Neutrophil (primary cell): ENCODE data around the gene SCMH1.

Experiments
- H3K27ac ChIP-seq: fragments of 200-600 bp; sonication (generic); 2 replicates; pipeline ENCODE4 v1.5.1; 2016; ENCODE audit warnings: mild to moderate bottlenecking, moderate library complexity
- H3K27me3 ChIP-seq: fragments of 200-600 bp; sonication (generic); 2 replicates; pipeline ENCODE4 v1.6.0; 2016; ENCODE audit warnings: mild to moderate bottlenecking
- H3K36me3 ChIP-seq: fragments of 200-600 bp; sonication (generic); 2 replicates; pipeline ENCODE4 v1.5.1; 2017
- H3K4me1 ChIP-seq, 2 experiments: fragments of 200-600 bp in 1 of 2; sonication (generic) in 1 of 2; 1 replicate in 1 of 2; 2 replicates in 1 of 2; pipeline versions ENCODE4 v1.5.1 to v1.6.1; 2013 to 2016; ENCODE audit warnings: low read depth in 1 of 2, low read length in 1 of 2, mild to moderate bottlenecking in 1 of 2, moderate library complexity in 1 of 2; ENCODE audit not compliant: control insufficient read depth in 1 of 2, insufficient read depth in 1 of 2
- H3K4me3 ChIP-seq, 2 experiments: fragments of 200-600 bp in 1 of 2; sonication (generic) in 1 of 2; 1 replicate in 1 of 2; 2 replicates in 1 of 2; pipeline ENCODE4 v1.5.1; 2013 to 2016; ENCODE audit warnings: low read depth in 1 of 2, low read length in 1 of 2, mild to moderate bottlenecking in 1 of 2, moderate library complexity in 1 of 2
- H3K9me3 ChIP-seq: fragments of 200-600 bp; sonication (generic); 2 replicates; pipeline ENCODE4 v1.5.1; 2016
- CTCF ChIP-seq: fragments of 200-600 bp; sonication (generic); IDR thresholded peaks from 2 replicates; pipeline ENCODE4 v1.5.1; 2016; ENCODE audit warnings: antibody characterized with exemption

Gene SCMH1

DNA sequence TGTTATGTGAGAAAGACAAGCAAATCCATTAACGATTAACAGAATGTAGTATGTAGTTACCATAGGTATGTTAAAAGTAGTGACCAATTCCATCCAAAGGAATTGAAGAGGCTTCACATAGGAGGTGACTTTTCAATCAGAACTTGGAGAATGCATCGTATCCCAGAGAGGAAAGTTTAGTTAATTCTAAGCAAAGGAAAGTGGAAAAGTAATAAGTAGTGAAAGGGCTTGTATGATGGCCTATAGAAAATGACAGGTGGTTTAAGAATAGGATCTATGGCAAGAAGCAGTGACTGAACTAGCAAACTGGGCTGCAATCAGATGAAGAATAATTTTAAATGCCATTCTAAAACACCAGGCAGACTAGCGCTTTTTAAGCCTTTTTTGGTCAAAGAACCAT, 16.6 kb downstream of the SCMH1 start:
- peaks cover 0 to 3% of the 10 kb centered on the region in 2 experiments for H3K4me1 ChIP-seq
- TF ChIP-seq CTCF: no peak
- no peaks in the 10 kb centered on the region for H3K27me3 ChIP-seq
- H3K9me3 ChIP-seq: no peaks in the 10 kb centered on the region
- no peak overlapping the region for H3K27ac ChIP-seq
- H3K36me3 ChIP-seq: no peaks in the 10 kb centered on the region
- H3K4me3 ChIP-seq: no peak overlapping the region

- H3K27me3 ChIP-seq: no peaks in the 10 kb centered on the region
- peaks cover 3% of the 10 kb centered on the region for H3K9me3 ChIP-seq
- no peak overlapping the region for H3K27ac ChIP-seq
- H3K36me3 ChIP-seq: no peaks in the 10 kb centered on the region
- TF ChIP-seq CTCF: no peak
- H3K4me1 ChIP-seq: peaks cover 0 to 3% of the 10 kb centered on the region in 2 experiments
- H3K4me3 ChIP-seq: no peak overlapping the region
Observed at GRCh38 chr1:41222496-41222895, 19.6 kb downstream of the SCMH1 start.

DNA sequence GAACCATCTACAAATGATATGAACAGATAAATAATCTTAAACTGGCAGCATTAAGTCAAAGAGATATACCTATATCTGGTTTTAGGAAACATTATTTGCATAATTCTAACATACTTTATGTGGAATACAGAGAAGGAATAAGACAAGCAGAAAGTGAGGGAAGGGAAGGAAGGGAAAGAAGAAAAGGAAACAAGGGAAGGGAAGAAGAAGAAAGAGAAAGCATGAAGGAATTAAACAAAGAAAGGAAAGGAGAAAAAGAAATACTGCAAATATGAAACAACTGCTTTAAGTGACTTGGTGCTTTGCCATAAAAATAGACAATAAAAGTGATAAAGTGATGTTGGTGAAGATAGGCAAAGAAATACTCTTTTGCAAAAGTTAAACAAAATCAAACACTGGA, 20.1 kb downstream of the SCMH1 start:
- peaks cover 3% of the 10 kb centered on the region for H3K9me3 ChIP-seq
- peaks cover 0 to 3% of the 10 kb centered on the region in 2 experiments for H3K4me1 ChIP-seq
- H3K27me3 ChIP-seq: no peaks in the 10 kb centered on the region

GRCh38 chr1:41218152-41218551, 24.0 kb downstream of the SCMH1 start:
- Histone ChIP-seq H3K27me3 (no peaks in the 10 kb centered on the region), H3K4me1 (peaks cover 0 to 3% of the 10 kb centered on the region in 2 experiments), H3K36me3 (no peaks in the 10 kb centered on the region), H3K9me3 (peaks cover 3% of the 10 kb centered on the region), H3K4me3 (no peak overlapping the region), H3K27ac (no peak overlapping the region)
- TF ChIP-seq CTCF: no peak

More for the DNA sequence above, 20.1 kb downstream of the SCMH1 start:
- no peak for TF ChIP-seq CTCF
- Histone ChIP-seq H3K36me3 (no peaks in the 10 kb centered on the region), H3K27ac (no peak overlapping the region), H3K4me3 (no peak overlapping the region)

GRCh38 chr1:41217441-41217840, 24.7 kb downstream of the SCMH1 start:
- Histone ChIP-seq H3K36me3 (no peaks in the 10 kb centered on the region), H3K27me3 (no peaks in the 10 kb centered on the region), H3K9me3 (peaks cover 3% of the 10 kb centered on the region), H3K4me1 (peaks cover 0 to 2% of the 10 kb centered on the region in 2 experiments), H3K27ac (no peak overlapping the region), H3K4me3 (no peak overlapping the region)
- no peak for TF ChIP-seq CTCF

- peaks cover 3% of the 10 kb centered on the region for H3K9me3 ChIP-seq
- H3K4me3 ChIP-seq: no peak overlapping the region
- no peak for TF ChIP-seq CTCF
- H3K36me3 ChIP-seq: no peaks in the 10 kb centered on the region
- no peaks in the 10 kb centered on the region for H3K27me3 ChIP-seq
- H3K4me1 ChIP-seq: no peaks in the 10 kb centered on the region
- H3K27ac ChIP-seq: no peak overlapping the region
Observed at GRCh38 chr1:41215623-41216022, 26.5 kb downstream of the SCMH1 start.
